GM08714 (cell line): ENCODE results near the gene TPM2.

ENCODE experiments used
- H3K4me3 ChIP-seq: fragments of 200-500 bp; sonication (Bioruptor generic); 2 replicates; pipeline ENCODE4 v1.5.1; 2014; ENCODE audit warnings: mild to moderate bottlenecking, low read length, inconsistent platforms
- ZNF274 ChIP-seq: IDR thresholded peaks from 2 replicates; pipeline ENCODE4 v1.6.1; 2012; ENCODE audit warnings: mild to moderate bottlenecking, low read depth, low read length

The TPM2 gene

GRCh38 chr9:35689542-35690293 is at the start of gene TPM2:
TSS of gene TPM2 (minus strand) at chr9:35689925. CDS start at chr9:35689817, 108 bp downstream.
- TF ChIP-seq ZNF274: no peak
- peak within 1 kb of the TSS; percentile 74 for H3K4me3 ChIP-seq

- no peak for TF ChIP-seq ZNF274
- no peak overlapping the region for H3K4me3 ChIP-seq
These were observed 49.2 kb upstream of the TPM2 start for GRCh38 chr9:35738924-35739323.

GRCh38 chr9:35738186-35738585 is 48.5 kb upstream of the TPM2 start:
- H3K4me3 ChIP-seq: no peak overlapping the region
- no peak for TF ChIP-seq ZNF274

- no peak overlapping the region for H3K4me3 ChIP-seq
- no peak for TF ChIP-seq ZNF274
These were observed 47.4 kb upstream of the TPM2 start for GRCh38 chr9:35737143-35737542.

GRCh38 chr9:35736201-35736633 is 46.5 kb upstream of the TPM2 start:
- no peak for TF ChIP-seq ZNF274

GRCh38 chr9:35734096-35734495 is 44.4 kb upstream of the TPM2 start:
- TF ChIP-seq ZNF274: no peak
- H3K4me3 ChIP-seq: no peak overlapping the region

More at GRCh38 chr9:35736201-35736633, 46.5 kb upstream of the TPM2 start:
- H3K4me3 ChIP-seq: no peak overlapping the region

- H3K4me3 ChIP-seq: peak overlapping the region; percentile 76
- no peak for TF ChIP-seq ZNF274
These were observed 43.2 kb upstream of the TPM2 start for GRCh38 chr9:35732800-35733541.

GRCh38 chr9:35732185-35732799 is 42.6 kb upstream of the TPM2 start, which contains the start of the genes CREB3 and TLN1:
TSS of gene CREB3 (plus strand) at chr9:35732666. CDS start at chr9:35732773, 107 bp downstream.
TSS of gene TLN1 (minus strand) at chr9:35732195. CDS start at chr9:35725694, 6,501 bp downstream.
- no peak for TF ChIP-seq ZNF274
- H3K4me3 ChIP-seq: peak within 1 kb of the TSS; percentile 83

- H3K4me3 ChIP-seq: peak overlapping the region; percentile 83
- no peak for TF ChIP-seq ZNF274
These were observed 41.9 kb upstream of the TPM2 start for GRCh38 chr9:35731415-35732184.

GRCh38 chr9:35730486-35730854 is 40.7 kb upstream of the TPM2 start:
- peak overlapping the region; percentile 83 for H3K4me3 ChIP-seq

GRCh38 chr9:35729700-35730485 is 40.2 kb upstream of the TPM2 start:
- TF ChIP-seq ZNF274: no peak
- H3K4me3 ChIP-seq: peak overlapping the region; percentile 83

More at GRCh38 chr9:35730486-35730854, 40.7 kb upstream of the TPM2 start:
- TF ChIP-seq ZNF274: no peak

- TF ChIP-seq ZNF274: no peak
- peak overlapping the region; percentile 83 for H3K4me3 ChIP-seq
These were observed 39.4 kb upstream of the TPM2 start for GRCh38 chr9:35729101-35729500.

GRCh38 chr9:35728041-35728971 is 38.6 kb upstream of the TPM2 start:
- H3K4me3 ChIP-seq: peak overlapping the region; percentile 72; the same call in 1 of the 2 replicates

More at GRCh38 chr9:35728041-35728971, 38.6 kb upstream of the TPM2 start:
- TF ChIP-seq ZNF274: no peak
